22Rv1 (cell line): ENCODE data around the gene BCAN.

Experiments used
- CTCF ChIP-seq: fragments of 450-650 bp; IDR thresholded peaks from 2 replicates; pipeline ENCODE4 v1.5.1; 2017; ENCODE audit warnings: mild to moderate bottlenecking
- ZFX ChIP-seq: fragments of 450-650 bp; IDR thresholded peaks from 2 replicates; pipeline ENCODE4 v1.6.1; 2017; ENCODE audit warnings: antibody characterized with exemption, borderline replicate concordance

GRCh38 chr1:156608981-156609380 lies 32.9 kb upstream of the BCAN start:
- TF ChIP-seq CTCF (peak; percentile 76), ZFX (no peak)
